ENCODE data around the gene EVC. TPM values are rescaled to one million over a fixed set of nuclear protein-coding genes. Genes with fewer than 3 reads are reported as not detected.

Gene EVC
- total RNA-seq (2014; rRNA removed; shearing (Covaris generic); ENCODE audit: low replicate concordance), result 11.5 and 24.0 TPM in 2 replicates

- in situ Hi-C loops (cut with HindIII; ENCODE audit: low pct_unique_long_range_greater_than_20kb, low sequenced_read_pairs), result no loop called here
- DNase-seq (ENCODE audit: low read depth), result peak; percentile 75
These were observed at the start of gene EVC for GRCh38 chr4:5710961-5711478. Gene EVC (plus strand): TSS chr4:5711201. CDS start chr4:5711381, 180 bp downstream.

GRCh38 chr4:5661237-5661636 lies 49.8 kb upstream of the EVC start:
- in situ Hi-C loops (cut with HindIII; ENCODE audit: low pct_unique_long_range_greater_than_20kb, low sequenced_read_pairs), result no loop called here
- DNase-seq (ENCODE audit: low read depth), result no peak

- in situ Hi-C loops (cut with HindIII; ENCODE audit: low pct_unique_long_range_greater_than_20kb, low sequenced_read_pairs), result no loop called here
- DNase-seq (ENCODE audit: low read depth), result no peak
These were observed 48.4 kb upstream of the EVC start for GRCh38 chr4:5662555-5662954.

GRCh38 chr4:5664778-5665177 lies 46.2 kb upstream of the EVC start:
- in situ Hi-C loops (cut with HindIII; ENCODE audit: low pct_unique_long_range_greater_than_20kb, low sequenced_read_pairs), result no loop called here
- DNase-seq (ENCODE audit: low read depth), result no peak

GRCh38 chr4:5666741-5667140 lies 44.3 kb upstream of the EVC start:
- DNase-seq (ENCODE audit: low read depth), result no peak
- in situ Hi-C loops (cut with HindIII; ENCODE audit: low pct_unique_long_range_greater_than_20kb, low sequenced_read_pairs), result no loop called here

GRCh38 chr4:5676763-5677162 lies 34.2 kb upstream of the EVC start:
- in situ Hi-C loops (cut with HindIII; ENCODE audit: low pct_unique_long_range_greater_than_20kb, low sequenced_read_pairs), result no loop called here
- no peak for DNase-seq (ENCODE audit: low read depth)

GRCh38 chr4:5678977-5679376 lies 32.0 kb upstream of the EVC start:
- no peak for DNase-seq (ENCODE audit: low read depth)
- in situ Hi-C loops (cut with HindIII; ENCODE audit: low pct_unique_long_range_greater_than_20kb, low sequenced_read_pairs), result no loop called here

- DNase-seq (ENCODE audit: low read depth), result no peak
- in situ Hi-C loops (cut with HindIII; ENCODE audit: low pct_unique_long_range_greater_than_20kb, low sequenced_read_pairs), result no loop called here
These were observed 27.4 kb upstream of the EVC start for GRCh38 chr4:5683566-5683965.

- in situ Hi-C loops (cut with HindIII; ENCODE audit: low pct_unique_long_range_greater_than_20kb, low sequenced_read_pairs), result no loop called here
- no peak for DNase-seq (ENCODE audit: low read depth)
These were observed 25.7 kb upstream of the EVC start for GRCh38 chr4:5685296-5685695.

- in situ Hi-C loops (cut with HindIII; ENCODE audit: low pct_unique_long_range_greater_than_20kb, low sequenced_read_pairs), result no loop called here
- DNase-seq (ENCODE audit: low read depth), result no peak
These were observed 24.7 kb upstream of the EVC start for GRCh38 chr4:5686338-5686737.

GRCh38 chr4:5689065-5689464 lies 21.9 kb upstream of the EVC start:
- in situ Hi-C loops (cut with HindIII; ENCODE audit: low pct_unique_long_range_greater_than_20kb, low sequenced_read_pairs), result no loop called here
- no peak for DNase-seq (ENCODE audit: low read depth)

- DNase-seq (ENCODE audit: low read depth), result no peak
- in situ Hi-C loops (cut with HindIII; ENCODE audit: low pct_unique_long_range_greater_than_20kb, low sequenced_read_pairs), result no loop called here
These were observed 19.4 kb upstream of the EVC start for GRCh38 chr4:5691491-5692132.

- no peak for DNase-seq (ENCODE audit: low read depth)
- in situ Hi-C loops (cut with HindIII; ENCODE audit: low pct_unique_long_range_greater_than_20kb, low sequenced_read_pairs), result no loop called here
These were observed 17.1 kb upstream of the EVC start for GRCh38 chr4:5693871-5694270.

- no peak for DNase-seq (ENCODE audit: low read depth)
- in situ Hi-C loops (cut with HindIII; ENCODE audit: low pct_unique_long_range_greater_than_20kb, low sequenced_read_pairs), result no loop called here
These were observed 14.7 kb upstream of the EVC start for GRCh38 chr4:5696341-5696740.

- no peak for DNase-seq (ENCODE audit: low read depth)
- in situ Hi-C loops (cut with HindIII; ENCODE audit: low pct_unique_long_range_greater_than_20kb, low sequenced_read_pairs), result no loop called here
These were observed 10.5 kb upstream of the EVC start for GRCh38 chr4:5700459-5700858.

GRCh38 chr4:5701971-5702370 lies 9.0 kb upstream of the EVC start:
- in situ Hi-C loops (cut with HindIII; ENCODE audit: low pct_unique_long_range_greater_than_20kb, low sequenced_read_pairs), result no loop called here
- DNase-seq (ENCODE audit: low read depth), result no peak

GRCh38 chr4:5703831-5704230 lies 7.2 kb upstream of the EVC start:
- no peak for DNase-seq (ENCODE audit: low read depth)
- in situ Hi-C loops (cut with HindIII; ENCODE audit: low pct_unique_long_range_greater_than_20kb, low sequenced_read_pairs), result no loop called here

- in situ Hi-C loops (cut with HindIII; ENCODE audit: low pct_unique_long_range_greater_than_20kb, low sequenced_read_pairs), result no loop called here
- DNase-seq (ENCODE audit: low read depth), result no peak
These were observed 6.7 kb upstream of the EVC start for GRCh38 chr4:5704276-5704675.

- in situ Hi-C loops (cut with HindIII; ENCODE audit: low pct_unique_long_range_greater_than_20kb, low sequenced_read_pairs), result no loop called here
- DNase-seq (ENCODE audit: low read depth), result no peak
These were observed 5.2 kb upstream of the EVC start for GRCh38 chr4:5705647-5706320.

Data from Caki2 (cell line).